RPMI8226 (cell line): ENCODE measurements around the gene PRKG1.
"Not testable (repeated sequence)": the region's sequence is repeated elsewhere in the genome, so short reads cannot be mapped to it uniquely, and the experiment has no call there.

Experiments
- DNase-seq: peaks from one replicate; pipeline ENCODE4 v3.0.0-alpha.2; 2015

The PRKG1 gene

GRCh38 chr10:51231754-51232153 lies 157.5 kb downstream of the PRKG1 start:
- DNase-seq, result no peak

- DNase-seq, result no peak
Measured at GRCh38 chr10:51233337-51234100, 159.2 kb downstream of the PRKG1 start.

GRCh38 chr10:51235865-51236264 lies 161.6 kb downstream of the PRKG1 start:
- DNase-seq, result no peak

GRCh38 chr10:51239006-51239405 lies 164.7 kb downstream of the PRKG1 start:
- DNase-seq, result no peak

GRCh38 chr10:51241461-51241860 lies 167.2 kb downstream of the PRKG1 start:
- DNase-seq, result no peak

GRCh38 chr10:51242393-51242792 lies 168.1 kb downstream of the PRKG1 start:
- no peak for DNase-seq

GRCh38 chr10:51244309-51244708 lies 170.0 kb downstream of the PRKG1 start:
- DNase-seq, result no peak

GRCh38 chr10:51244748-51245490 lies 170.6 kb downstream of the PRKG1 start:
- no peak for DNase-seq

- DNase-seq, result no peak
Measured at GRCh38 chr10:51246156-51246555, 171.9 kb downstream of the PRKG1 start.

- no peak for DNase-seq
Measured at GRCh38 chr10:51250278-51250920, 176.1 kb downstream of the PRKG1 start.

- no peak for DNase-seq
Measured at GRCh38 chr10:51251110-51251509, 176.8 kb downstream of the PRKG1 start.

GRCh38 chr10:51255381-51255780 lies 181.1 kb downstream of the PRKG1 start:
- no peak for DNase-seq

GRCh38 chr10:51257511-51258248 lies 183.4 kb downstream of the PRKG1 start:
- DNase-seq, result no peak

GRCh38 chr10:51260376-51260775 lies 186.1 kb downstream of the PRKG1 start:
- DNase-seq, result no peak

GRCh38 chr10:51266496-51266895 lies 192.2 kb downstream of the PRKG1 start:
- no peak for DNase-seq

- DNase-seq, result not testable (repeated sequence)
Measured at GRCh38 chr10:51267980-51268570, 193.8 kb downstream of the PRKG1 start.

- DNase-seq, result no peak
Measured at GRCh38 chr10:51269821-51270220, 195.5 kb downstream of the PRKG1 start.

- no peak for DNase-seq
Measured at GRCh38 chr10:51270936-51271530, 196.7 kb downstream of the PRKG1 start.

- not testable (repeated sequence) for DNase-seq
Measured at GRCh38 chr10:51272099-51272498, 197.8 kb downstream of the PRKG1 start.

GRCh38 chr10:51272555-51272954 lies 198.3 kb downstream of the PRKG1 start:
- no peak for DNase-seq

- no peak for DNase-seq
Measured at GRCh38 chr10:51273574-51273973, 199.3 kb downstream of the PRKG1 start.

- not testable (repeated sequence) for DNase-seq
Measured at GRCh38 chr10:51276097-51276496, 201.8 kb downstream of the PRKG1 start.
